ENCODE results near the gene EXOC6B.

The EXOC6B gene

DNA sequence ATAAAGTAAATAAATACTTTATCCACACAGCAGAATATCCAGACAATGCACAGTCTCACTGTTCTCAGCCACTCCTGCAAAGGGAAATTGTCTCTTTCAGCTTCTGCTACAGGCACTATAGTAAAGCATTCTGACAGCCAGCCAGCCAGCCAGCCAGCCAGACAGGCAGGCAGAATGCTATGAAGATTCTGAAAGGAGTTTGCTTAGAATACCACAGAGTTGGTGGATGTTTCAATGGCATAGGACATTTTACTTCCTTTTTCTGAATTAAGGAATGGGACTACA is 562.1 kb downstream of the EXOC6B start:
- no peak for DNase-seq

DNA sequence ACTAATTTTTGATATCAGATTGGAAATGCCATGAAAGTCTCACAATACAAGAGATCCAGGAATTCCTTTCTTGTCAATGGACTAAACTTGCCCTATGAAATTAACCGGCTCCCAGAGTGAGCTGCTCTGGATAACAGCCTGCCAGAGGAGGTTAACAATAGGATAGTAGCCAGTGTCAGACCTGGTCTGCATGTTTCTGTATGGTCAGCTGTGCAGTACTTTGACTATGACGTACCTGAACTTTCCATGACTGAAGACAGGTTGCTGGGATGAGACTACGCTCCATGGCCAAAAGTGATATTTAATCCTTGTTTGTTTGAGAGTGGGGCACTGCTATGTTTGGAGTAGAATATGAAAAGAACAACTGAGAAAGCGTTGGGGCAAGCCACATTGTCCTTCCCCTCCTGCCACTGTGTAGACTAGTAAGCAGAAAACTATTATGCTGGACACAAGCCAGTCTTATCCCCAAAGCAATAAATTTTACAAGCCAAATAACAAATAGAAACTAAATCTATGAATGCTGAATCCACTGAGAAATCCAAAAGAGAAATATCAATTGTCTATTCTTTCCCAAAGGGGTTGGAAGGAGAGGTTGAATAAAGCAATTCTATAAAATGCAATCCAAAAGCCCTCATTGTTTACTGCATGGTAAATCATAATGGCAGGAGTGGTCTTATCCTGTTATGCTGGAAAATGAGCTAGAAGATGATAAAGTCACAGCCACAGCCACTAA is 562.6 kb downstream of the EXOC6B start:
- no peak for DNase-seq

DNA sequence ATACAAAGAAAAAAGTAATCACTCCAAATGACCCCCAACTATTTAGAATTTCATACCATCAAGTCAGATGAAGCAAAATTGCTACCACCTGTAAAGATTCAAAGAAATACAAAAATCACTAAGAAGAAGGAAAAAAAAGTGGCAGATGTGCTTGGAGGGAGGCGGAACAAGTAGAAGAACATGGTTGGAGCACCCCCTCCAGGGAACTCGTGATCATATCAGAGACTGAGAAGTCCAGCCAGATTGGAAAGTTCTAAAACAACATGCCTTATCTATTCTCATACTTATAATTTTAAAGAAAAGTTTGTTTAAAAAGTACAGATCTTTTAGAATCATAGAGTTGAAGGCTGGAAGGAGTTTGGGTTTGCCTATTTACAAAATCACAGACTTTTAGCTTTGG is 564.8 kb downstream of the EXOC6B start:
- DNase-seq: no peak

DNA sequence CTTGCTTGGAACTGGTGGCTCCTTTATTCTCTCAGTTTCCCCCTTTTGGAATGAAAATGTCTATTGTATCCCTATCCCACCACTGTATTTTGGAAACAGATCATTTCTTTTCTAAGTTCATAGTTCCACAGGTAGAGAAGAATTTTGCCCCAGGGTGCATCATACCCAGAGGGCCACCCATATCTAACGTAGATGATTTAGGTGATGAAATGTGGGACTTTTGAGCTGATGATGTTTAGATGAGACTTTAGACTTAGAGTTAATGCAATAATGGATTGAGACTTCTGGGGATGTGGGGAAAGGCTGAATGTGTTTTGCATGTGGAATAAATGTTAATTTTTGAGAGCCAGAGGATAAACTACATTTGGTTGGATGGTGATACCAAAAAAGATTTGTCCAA is 570.3 kb downstream of the EXOC6B start:
- DNase-seq: no peak

DNA sequence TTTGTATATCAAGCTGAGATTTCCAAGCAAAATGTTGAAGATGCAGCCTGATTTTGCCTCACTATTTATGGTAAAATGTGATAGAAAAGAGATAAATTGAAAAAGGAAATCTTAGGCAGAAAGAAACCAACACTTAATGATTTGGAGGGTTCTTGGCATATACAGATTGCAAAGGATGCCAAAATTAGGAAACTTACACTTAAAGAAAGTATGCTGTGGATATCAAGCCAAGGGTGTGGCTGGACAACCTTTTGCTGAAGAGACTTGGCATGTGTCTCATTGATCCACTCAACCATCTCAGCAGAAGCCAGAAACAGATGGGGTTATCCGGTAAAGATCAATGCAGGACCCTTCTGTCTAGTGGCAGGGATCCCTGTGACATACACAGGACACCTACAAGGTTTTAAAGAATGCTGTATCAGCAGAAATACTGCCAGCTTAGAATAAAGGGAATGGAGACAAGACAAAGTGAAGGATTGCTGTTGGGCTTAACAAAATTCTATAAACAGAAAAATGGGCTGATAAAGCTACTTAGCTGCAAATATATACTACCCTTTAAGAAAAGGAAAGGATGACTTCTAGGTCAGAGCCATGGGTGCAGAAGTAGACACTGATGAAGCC is 570.9 kb downstream of the EXOC6B start:
- no peak for DNase-seq

DNA sequence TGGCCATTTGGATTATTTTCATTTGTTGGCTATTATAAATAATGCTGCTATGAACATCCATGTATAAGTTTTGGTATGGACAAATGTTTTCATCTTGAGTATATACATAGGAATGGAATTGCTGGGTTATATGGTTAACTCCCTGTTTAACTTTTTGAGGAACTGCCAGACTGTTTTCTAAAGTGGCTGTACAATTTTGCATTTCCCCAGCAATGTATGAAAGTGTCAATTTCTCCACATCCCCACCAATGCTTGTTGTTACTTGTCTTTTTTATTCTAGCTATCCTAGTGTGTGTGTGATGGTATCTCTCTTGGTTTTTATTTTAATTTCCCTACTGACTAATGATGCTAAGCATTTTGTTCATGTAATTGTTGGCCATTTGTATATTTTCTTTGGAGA is 587.5 kb downstream of the EXOC6B start:
- DNase-seq: no peak

DNA sequence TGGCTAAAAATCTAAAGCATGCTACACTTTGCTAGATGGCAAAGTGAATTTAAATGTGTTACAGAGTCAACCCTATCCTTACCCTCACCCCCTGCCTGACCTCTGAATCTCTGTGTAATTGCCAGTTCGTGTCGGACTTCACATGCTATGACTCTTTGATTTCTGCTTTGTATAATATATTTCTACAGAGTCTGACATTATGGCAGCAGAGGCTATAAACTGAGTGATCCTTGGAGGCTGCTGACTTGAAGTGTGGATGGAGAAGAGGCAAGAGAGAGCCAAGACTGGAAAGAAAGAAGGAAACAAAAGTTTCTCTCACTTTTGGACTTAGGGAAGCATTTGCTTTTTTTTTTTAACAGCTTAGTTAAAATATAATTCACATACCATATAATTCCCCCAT is 588.3 kb downstream of the EXOC6B start:
- DNase-seq: no peak

DNA sequence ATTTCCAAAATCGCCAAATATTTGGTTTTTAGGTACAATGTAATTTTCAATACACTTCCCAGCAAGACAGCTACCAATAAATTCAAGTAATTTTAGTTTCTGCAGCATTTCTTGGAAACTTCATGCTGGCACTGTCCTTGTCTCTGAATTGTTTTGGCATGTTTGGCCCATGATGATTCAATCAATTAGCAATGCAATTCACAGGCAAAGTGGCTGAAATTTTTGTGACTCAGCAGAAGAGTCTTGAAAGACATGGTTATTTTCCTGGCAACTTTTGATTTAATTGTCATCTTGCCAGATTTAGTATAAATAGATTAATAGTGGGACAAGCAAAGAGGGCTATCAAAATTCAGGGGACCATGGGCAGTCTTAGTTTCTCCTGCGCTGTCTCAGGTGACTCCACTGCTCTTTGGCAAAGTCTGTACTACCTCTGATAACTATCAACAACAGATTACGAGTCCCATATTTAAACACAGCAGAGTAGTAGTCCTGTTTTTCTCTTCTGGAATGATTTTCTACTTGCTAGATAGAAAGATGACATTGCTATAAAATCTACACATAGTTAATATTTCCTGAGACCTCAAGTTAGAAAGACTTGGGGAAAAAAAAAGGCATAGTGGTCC is 589.3 kb downstream of the EXOC6B start:
- DNase-seq: no peak

DNA sequence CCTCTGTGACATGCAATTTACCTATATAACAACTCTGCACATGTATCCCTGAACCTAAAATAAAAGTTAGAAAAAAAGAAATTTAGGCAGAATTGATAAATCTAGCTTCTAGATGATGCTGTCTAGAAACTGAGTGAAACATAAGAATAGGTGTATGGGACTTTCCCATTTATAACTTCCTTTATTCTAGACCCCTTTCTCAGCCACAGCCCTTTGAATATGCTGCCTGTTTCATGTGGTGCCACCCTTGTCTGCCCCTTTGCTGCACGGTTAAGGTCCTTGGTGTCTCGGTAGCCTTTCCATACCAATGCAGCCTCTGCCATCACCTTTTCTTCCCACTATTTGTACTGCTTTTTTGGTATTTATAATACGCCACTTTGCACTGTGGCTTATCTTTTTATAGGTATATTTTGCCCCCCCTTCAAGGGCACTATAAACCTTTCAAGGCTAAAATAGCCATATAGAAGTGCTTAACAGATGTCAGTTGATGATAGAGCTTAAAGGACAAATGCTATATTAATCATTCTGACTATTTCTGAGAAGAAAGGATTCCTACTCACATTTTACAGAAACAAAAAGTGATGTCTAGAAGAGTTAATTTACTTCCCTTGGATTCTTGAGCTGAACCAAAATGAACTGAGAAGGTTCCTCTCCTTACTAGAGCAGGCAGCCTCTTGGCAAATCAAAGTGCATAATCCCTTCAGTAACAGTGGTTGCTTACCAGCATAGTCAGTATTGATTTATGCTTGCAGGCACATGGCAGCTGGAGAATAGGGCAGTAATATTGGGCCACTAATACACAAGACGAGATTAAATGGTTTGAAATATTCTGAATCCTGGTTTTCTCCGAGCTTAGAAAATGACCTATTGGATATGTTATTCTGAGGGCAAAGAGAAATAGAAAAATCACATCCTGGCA is 590.1 kb downstream of the EXOC6B start:
- no peak for DNase-seq

DNA sequence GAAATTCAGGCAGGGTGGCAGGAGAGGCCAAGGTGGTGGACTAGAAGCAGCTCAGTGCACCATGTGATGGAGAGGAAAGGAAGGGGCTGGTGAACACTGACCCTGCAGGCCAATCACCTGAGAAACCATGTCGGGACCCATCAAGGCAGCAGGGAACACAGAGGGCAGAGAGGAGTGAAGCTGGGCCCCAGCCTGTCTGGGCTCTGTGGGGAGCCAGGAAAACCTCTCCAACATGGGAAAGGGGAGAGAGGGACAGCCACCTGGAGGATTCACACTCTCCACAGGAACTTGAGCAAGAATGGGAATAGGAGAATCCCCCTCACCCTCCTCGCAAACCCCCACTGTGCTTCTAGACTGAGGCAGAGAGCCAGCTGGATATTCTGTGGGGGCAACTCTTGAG is 592.6 kb downstream of the EXOC6B start:
- DNase-seq: no peak

DNA sequence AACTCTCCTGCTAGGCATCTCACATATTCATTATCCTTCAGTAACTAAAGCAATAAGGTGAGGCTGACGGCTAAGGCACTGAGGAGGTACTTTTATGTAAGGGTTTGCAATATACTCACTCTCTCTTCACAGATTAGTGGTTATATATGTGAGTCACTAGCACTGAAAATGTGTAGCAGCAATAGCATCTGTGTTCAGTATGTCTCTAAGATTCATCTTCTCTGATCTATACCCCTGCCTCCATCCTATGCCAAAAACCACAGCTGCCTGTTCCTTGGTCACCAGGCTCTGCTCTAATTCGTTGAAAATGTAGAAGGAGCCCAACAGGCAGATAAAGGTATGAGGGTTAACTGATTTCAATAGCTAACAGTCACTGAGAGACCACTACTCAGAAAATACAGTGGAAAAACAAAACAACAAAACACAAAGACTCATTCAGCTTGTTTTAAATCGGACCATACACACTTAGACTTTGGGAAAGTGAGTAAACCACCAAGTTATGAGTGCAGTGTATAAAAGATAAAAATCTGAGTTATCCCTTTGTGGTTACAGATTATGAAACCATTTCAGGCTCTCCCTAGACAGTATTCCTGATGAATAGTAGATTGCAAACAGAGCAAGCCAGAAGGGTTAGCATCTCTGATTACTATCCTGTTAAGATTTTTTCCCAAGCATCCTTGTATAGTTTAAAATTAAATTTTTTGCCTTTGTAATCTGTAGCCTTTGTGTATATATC is 602.8 kb downstream of the EXOC6B start:
- DNase-seq: no peak

DNA sequence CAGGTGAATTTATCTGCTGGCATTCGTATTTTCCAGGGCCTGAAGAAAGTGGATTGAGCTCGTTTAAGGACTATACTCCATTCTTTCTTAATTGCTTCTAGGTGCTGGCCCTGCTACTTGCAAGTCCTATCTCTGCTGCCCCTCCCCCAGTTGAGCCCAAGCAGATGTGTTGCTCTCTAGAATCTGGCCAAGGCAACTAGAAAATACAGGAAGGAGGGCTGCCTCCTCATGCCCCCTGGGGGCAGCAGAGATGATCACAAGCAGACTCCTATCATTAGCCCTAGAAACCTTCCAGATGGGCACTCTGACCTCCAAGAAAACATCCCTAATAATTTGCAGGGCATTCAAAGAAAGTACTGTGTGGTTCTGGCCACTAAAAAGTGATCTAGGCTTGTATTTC is 605.7 kb downstream of the EXOC6B start:
- no peak for DNase-seq

DNA sequence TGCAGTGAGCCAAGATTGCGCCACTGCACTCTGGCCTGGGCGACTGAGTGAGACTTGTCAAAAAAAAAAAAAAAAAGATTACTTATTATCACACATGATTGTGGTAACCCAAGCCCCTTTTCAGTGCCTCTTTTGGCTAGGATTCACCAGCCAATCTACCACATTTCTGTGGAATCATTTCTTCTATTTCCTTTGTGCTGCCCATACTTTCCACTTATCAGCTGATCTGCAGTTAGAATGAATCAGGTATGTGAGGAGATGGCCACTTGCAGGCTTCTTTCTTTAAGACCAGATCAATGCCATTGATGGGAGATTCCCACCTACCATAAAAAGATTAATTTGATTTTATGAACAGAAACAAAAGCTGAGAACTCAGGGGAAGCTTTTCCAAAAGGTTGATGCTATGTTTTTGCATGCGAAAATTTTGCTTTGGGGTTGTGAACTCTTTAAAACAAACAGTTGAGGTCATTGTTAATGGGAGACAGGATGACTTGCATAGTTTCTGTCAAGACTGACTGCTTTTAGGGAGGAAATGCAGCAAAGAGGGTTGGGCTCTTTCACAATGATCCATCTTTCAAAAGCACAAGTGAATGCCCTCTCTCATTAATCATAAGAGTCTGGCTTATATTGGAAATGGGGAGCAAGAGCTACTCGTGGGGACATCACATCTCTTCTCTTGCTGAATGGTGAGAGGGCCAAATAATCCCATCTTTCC is 611.2 kb downstream of the EXOC6B start:
- DNase-seq: no peak

DNA sequence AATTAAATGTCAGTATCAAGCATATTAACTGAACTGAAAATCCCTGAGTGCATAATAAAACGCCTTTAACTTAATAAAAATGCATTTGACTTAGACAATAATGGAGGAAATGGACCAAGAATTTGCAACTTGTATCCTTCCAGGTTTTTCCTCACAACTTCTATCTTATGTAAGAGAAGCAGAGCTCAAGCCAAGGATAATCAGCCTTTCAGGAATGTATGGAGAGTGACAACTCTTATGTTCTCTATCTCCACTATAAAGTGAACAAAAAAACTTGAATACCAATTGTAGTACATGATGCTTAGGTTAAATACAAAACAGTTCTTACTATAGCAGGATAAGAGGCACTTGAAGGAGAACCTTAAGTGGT is 613.4 kb downstream of the EXOC6B start:
- DNase-seq: no peak

DNA sequence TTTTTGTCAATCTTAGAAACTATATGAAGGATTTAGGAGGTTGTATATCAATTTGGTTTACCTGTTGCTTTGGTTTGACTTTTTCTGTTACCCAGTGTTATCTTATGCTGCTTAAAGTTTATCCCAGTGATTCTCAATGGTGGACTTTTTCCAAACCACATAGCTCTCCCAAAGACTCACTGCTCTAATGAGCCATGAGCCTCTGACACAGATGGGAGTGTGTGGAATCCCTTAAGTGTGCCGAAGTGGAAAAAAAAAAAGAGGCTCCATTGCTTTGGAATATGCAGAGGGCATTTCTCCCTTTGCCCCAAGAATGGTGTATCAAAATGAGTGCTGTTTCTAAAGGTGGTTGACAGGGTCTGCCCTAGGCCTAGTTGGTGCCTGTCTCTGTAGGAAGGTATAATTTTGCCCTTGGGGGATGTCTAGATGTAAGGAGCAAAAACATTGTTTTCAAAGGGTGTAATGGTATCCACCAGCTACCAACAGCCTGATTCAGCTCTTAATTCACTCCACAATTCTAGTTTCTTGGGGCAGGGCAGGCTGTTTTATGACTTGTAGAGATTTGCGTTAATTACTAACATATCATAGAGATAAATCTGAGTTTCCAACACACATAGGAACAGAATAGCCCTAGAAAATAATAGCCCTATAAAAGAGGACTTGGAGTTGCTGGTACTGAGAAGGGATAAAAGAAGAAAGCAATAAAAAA is 613.9 kb downstream of the EXOC6B start:
- DNase-seq: no peak

DNA sequence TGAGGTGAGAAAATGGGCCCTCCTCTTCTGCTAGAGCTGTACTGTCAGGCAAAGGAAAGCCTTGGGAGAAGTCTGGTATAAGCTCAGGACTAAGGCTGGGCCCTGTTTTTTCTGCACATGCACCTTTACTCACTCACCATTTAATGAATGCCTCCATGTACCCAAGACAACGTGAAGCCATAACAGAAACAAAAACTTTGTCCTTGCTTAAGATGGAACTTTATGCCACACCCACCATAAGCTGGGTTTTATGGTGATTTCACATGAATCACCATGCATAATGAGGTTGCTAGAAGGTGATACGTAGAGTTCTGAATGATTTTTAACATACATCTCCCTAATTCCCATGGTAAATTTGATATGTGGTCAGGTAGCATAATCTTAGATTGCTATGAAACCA is 614.5 kb downstream of the EXOC6B start:
- no peak for DNase-seq

DNA sequence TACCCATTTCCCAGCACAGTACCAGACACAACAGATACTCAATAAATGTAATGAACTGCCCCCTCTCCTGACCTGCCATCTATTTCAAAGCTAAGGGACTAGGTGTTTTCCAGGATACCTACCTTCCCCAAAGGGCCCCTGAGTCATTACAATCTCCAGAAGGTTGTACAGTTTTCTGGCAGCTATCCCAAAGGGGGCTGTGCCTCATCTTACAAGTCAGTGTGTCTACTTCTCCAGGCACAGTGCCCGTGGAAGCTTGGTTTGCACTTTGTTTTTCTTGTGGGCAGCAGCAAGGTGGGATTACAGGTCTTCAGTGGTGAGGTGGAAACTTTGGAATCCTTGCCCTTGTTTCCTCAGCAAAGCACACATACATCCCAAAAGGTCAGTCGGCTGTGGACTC is 615.4 kb downstream of the EXOC6B start:
- no peak for DNase-seq

DNA sequence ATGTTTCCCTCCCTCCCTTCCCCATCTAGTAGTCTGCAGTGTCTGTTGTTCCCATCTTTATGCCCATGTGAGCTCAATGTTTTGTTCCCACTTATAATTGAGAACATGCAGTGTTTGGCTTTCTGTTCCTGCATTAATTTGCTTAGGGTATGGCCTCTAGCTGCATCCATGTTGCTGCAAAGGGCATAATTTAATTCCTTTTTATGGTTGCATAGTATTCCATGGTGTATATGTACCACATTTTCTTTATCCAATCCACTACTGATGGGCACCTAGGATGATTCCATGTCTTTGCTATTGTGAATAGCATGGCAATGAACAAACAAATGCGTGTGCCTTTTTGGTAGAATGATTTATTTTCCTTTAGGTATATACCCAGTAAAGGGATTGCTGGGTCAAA is 617.6 kb downstream of the EXOC6B start:
- DNase-seq: no peak

DNA sequence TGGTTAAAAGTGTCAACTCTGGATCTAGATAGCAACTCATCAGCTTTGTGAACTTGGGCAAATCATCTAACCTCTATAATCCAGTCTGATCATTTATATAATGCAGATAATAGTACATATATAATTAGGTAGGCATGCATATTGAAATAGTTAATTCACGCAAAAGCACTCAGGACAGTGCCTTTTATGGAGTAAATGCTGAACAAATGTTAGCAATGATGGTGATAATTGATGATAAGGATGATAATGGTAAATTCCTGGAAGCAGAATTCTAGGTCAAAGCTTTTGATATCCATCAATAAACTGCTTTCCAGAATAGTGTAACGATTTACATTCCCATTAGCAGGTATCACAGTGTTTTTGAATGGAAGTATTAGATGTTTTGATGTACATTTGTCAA is 618.5 kb downstream of the EXOC6B start:
- DNase-seq: no peak

DNA sequence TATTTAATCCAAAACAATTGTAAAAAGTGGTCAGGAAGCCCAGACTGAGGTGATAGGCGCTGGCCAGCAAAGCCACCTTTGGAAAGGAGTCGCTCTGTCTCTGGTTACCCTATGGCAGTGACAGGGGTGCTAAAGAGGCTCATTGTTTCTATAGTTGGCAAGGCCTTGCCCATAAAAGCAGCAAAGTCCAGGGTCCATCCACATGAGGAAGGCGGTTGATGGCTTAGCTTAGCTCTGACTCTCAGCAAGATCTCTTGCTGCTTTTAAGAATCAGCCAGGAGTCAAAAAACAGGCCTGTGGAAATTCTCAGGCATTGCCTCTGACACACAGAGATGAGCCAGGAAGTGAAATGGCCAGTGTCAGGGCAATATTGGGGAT is 620.3 kb downstream of the EXOC6B start:
- DNase-seq: no peak

DNA sequence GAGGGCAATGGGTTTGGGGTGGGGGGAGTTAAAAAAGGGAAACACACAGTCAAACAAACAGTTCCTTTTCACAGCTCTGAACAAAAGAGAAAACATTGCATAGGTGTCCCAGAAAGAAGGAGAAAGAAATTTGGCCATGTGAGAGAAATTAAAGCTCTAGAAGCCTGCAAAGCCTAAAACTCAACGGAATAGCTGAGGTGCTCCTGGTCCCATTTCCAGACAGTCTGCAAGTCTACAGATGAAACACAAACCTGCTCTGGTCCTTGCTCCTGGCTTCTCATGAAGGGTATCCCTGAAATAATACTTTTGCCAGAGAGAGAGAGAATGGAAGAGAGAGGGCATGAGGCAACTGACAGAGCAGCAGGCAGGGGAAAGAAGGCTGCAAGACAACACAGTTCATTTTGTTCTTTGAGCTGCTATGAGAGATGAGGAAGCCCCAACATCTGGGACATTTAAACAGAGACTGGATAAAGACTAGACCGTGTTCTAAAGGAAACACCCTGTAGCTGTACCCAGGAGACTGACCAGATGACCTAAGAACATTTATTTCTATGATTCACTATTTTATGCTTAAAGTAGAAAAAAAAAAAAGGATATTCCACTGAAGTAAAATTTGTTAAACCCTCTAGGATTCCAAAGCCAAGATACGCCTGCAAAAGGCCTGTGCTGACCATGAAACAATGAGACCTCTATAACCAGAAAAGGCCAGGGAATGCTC is 620.9 kb downstream of the EXOC6B start:
- DNase-seq: peak in 1 of 4 experiments; percentile 2
